IPS-18c (cell line): ENCODE data around the gene TNFRSF8.
"Not testable (repeated sequence)": the region's sequence is repeated elsewhere in the genome, so short reads cannot be mapped to it uniquely, and the experiment has no call there.

Source experiments
- H3K4me3 ChIP-seq: 2 replicates; pipeline ENCODE4 v1.7.0; 2013; ENCODE audit warnings: low read depth, mild to moderate bottlenecking, low read length, moderate library complexity; ENCODE audit not compliant: insufficient read depth
- H3K9me3 ChIP-seq: one replicate; pipeline ENCODE4 v1.6.1; 2013; ENCODE audit warnings: mild to moderate bottlenecking, low read length, moderate library complexity; ENCODE audit not compliant: control insufficient read depth, insufficient read depth

The TNFRSF8 gene

DNA sequence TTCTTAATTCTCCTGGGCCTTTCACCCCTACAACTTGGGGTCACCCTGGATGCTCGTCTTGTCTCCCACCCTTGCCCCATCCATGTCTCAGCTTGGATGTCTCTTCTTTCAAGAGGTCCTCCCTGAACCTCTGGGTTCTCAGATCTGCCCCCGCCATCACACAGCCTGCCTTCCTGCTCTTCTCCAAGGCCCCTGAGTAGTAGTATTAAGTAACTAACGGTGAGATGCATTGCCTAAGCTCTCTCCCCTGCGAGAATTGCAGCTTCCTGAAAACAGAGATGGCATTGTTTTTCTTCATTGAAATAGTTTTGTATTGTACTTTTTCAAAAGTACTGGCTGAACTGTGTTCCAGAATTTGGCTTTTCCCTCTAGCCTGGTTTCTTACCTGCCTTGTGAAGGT is 27.8 kb upstream of the TNFRSF8 start:
- Histone ChIP-seq H3K9me3 (no peaks in the 10 kb centered on the region), H3K4me3 (no peak overlapping the region)

- Histone ChIP-seq H3K4me3 (no peak overlapping the region), H3K9me3 (peaks cover 2% of the 10 kb centered on the region)
Observed at GRCh38 chr1:12037486-12038355, 25.4 kb upstream of the TNFRSF8 start.

DNA sequence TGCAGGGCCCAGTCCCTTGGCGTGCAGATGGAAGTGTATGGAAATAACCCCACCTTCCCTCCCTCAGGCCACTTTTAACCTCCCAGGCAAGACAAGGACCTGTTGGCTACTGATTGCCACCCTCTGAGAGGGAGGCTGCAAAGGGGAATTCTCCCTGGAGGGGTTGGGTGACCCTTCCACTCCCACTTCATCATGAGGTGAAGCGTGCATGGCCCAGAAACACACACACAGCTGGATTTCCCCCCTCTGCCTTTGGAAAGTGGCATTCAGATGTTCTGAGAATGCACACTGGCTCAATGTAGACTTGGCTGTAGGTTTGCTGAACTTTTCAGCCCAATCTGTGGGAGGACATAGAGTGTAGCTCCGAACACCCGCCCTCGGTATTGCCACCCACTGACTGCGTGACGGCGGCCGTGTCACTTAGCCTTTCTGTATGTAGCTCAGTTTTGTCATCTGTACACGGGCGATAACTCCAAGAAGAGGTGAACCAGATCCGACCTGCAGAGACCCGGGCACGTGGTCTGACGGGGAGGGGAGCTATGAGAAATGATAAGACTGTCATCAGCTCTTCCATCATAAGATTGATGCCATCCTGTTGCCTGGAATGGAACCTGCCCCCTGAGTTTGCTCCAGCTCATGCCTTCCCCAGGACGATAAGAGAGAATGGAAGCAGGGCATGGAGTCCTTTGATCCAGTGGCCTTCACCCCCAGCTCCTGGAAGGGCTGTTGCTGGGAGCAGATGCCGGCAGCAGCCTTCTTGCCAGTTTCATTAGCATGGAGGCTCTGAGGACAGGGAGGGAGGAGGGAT is 24.5 kb upstream of the TNFRSF8 start:
- no peak overlapping the region for H3K4me3 ChIP-seq
- peaks cover 2% of the 10 kb centered on the region for H3K9me3 ChIP-seq

DNA sequence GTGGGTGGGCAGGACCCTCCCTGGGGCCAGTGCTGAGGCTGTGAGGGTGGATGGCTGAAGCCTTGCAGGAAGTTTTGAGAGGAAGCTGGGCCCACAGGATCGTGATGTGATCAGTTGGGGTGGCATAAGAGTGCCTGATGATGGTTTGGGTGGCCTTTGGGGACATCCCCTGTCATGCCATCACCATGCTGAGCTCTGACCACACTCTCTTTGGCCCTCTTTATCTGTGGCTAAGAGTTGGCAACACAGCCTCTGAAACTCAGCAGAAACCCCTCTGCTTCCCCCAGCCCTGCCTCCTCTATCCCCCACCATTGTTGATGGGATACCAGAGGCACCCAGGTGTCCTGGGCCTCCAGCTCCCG is 24.0 kb upstream of the TNFRSF8 start:
- Histone ChIP-seq H3K9me3 (peaks cover 2% of the 10 kb centered on the region), H3K4me3 (no peak overlapping the region)

GRCh38 chr1:12039824-12040456 is 23.2 kb upstream of the TNFRSF8 start:
- not testable (repeated sequence) for H3K9me3 ChIP-seq, H3K4me3 ChIP-seq

- peaks cover 2% of the 10 kb centered on the region for H3K9me3 ChIP-seq
- H3K4me3 ChIP-seq = no peak overlapping the region
Observed at GRCh38 chr1:12040457-12041051, 22.5 kb upstream of the TNFRSF8 start.

DNA sequence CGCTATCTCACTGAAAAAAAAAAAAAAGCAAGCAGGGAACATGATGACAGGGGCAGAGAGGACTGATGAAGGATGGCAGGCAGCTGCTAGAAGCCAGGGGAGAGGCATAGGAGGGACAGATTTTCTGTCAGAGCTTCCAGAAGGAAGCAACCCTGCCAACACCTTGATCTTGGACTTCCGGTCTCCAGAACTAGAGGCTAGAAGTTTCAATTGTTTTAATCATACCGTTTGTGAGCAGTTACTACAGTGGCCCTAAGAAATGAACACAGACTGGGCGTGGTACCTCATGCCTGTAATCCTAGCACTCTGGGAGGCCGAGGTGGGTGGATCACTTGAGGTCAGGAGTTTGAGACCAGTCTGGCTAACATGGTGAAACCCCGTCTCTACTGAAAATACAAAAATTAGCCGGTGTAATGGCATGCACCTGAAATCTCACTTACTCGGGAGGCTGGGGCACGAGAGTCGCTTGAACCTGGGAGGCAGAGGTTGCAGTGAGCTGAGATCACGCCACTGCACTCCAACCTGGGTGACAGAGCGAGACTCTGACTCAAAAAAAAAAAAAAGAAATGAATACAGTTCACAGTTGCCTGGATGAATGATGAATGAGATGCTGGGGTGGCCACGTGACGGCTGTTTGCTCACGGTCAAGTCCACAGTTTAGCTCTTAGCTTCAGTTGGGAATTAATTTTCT is 18.8 kb upstream of the TNFRSF8 start:
- not testable (repeated sequence) for H3K9me3 ChIP-seq, H3K4me3 ChIP-seq

GRCh38 chr1:12046749-12047119 is 16.4 kb upstream of the TNFRSF8 start:
- no peak overlapping the region for H3K4me3 ChIP-seq
- H3K9me3 ChIP-seq = peaks cover 2% of the 10 kb centered on the region

GRCh38 chr1:12047120-12047876 is 15.8 kb upstream of the TNFRSF8 start:
- Histone ChIP-seq H3K9me3 (peaks cover under 1% of the 10 kb centered on the region), H3K4me3 (no peak overlapping the region)

DNA sequence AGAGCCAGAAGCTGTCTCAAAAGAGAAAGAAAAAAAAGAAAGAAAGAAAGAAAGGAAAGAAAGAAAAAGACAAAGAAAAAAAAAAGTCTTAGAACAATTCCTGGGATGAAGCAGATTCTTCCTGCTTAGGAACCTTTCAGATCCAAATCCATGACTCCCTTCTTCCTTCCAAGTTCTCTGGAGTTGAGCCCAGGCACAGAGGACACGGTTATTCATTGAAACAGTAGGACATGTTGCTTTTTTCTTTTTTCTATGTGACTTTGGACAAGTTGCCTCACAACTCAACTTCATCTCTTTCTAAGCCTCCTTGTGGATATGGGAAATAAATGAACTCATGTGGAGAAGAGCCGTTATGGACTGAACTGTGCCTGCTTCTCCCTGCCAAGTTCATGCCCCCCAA is 14.7 kb upstream of the TNFRSF8 start:
- H3K9me3 ChIP-seq = no peaks in the 10 kb centered on the region
- H3K4me3 ChIP-seq = no peak overlapping the region

GRCh38 chr1:12049616-12050015 is 13.5 kb upstream of the TNFRSF8 start:
- no peak overlapping the region for H3K4me3 ChIP-seq
- no peaks in the 10 kb centered on the region for H3K9me3 ChIP-seq

GRCh38 chr1:12051361-12051760 is 11.7 kb upstream of the TNFRSF8 start:
- no peaks in the 10 kb centered on the region for H3K9me3 ChIP-seq

DNA sequence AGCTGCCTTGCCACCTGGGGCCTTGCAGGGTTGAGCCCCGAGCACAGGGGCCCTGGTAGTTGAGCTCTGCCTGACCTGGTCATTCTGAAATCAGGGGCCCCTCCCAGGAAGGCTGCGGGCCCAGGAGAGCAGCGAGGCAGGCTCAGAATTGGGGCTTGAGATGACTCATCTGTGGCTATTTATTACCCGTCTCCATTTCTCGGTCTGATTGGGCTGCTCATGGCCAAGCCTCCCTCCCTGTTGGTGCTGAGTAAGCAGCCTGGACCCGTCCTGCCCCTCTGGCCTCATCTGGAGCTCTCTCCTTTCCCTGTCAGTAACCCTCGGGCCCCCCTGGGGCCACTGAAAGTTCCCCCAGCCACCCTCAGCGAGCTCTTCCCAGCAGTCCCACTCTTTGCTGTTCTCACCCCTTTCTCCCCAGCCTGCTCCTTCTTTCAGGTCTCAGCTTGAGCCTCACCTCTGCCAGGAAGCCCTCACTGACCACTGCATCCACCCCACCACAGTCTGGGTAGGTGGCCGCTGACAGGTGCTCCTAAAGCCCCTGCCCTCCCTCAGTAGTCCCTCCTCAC is 11.0 kb upstream of the TNFRSF8 start:
- Histone ChIP-seq H3K9me3 (no peaks in the 10 kb centered on the region), H3K4me3 (no peak overlapping the region)

More at GRCh38 chr1:12051361-12051760, 11.7 kb upstream of the TNFRSF8 start:
- no peak overlapping the region for H3K4me3 ChIP-seq

DNA sequence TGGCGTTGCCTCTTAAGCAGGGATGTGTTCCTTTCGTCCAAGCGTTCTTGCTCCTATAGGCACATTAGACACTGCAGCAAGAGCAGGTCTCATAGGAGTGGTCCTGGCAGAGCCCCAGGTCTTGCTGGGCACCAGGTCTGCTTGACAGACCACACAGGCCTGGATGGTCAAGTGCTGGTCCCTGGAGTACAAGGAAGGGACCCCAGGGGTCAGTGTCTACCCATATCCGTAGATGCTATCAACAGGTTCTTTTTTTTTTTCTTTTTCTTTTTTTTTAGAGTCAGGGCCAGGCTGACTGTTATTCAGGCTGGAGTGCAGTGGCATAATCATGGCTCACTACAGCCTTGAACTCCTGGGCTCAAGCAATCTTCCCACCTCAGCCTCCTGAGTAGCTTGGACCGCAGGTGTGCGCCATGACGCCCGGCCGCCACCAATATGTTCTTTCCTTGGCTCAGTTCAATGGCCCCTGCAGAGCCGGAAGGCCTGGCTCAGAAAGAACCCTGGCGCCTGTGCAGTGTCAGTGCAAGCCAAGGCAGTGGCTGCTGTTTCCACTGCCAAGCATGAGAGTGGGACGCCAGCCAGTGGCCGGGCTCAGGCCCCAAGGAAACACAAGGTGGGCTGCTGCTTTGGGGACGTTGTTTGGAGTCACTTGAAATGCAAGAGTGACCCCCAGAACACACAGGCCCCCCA is 10.0 kb upstream of the TNFRSF8 start:
- H3K9me3 ChIP-seq = no peaks in the 10 kb centered on the region
- H3K4me3 ChIP-seq = no peak overlapping the region

DNA sequence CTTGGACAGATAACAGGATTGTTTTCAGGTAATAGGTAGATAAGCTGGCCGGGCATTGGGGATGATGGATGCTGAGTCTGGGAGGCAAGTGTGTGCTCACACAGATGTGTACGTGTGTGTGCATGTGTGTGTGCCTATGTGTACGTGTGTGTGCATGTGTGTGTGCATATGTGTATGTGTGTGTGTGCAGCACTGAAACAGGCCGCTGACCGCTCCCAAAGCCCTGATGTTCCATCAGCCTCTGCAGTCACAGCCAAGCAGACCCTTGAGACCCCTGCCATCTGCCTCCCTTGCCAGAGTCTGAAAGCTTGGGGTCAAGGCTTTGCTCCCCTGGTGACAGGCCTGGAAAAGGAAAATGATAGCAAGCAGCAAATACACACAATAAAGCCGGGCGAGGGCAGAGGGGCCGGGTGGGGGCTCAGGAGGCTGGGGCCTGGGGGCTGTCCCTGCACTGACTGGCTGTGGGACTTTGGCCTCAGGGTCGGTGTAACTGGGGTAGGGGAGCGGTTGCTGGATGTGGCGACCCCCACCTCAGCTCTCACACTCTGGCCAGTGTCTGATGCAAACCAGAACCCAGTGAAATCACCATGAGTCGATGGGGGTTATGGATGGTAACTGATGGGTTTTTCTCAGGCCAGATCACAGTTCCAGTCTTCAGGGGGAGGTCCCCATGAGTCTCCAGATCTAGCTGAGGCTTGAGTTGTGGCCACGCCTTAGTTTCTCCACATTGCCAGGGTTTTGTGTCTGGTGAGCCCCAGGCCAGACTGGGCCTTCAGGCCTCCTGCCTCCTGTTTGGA is 9.2 kb upstream of the TNFRSF8 start:
- Histone ChIP-seq H3K9me3 (no peaks in the 10 kb centered on the region), H3K4me3 (no peak overlapping the region)
